ENCODE results near the gene BICC1. TPM values are rescaled to one million over a fixed set of nuclear protein-coding genes. Genes with fewer than 3 reads are reported as not detected.
A peak's percentile ranks its signal among the peaks of the same experiment; 100 is the strongest.

The BICC1 gene
- total and polyA plus RNA-seq, 2 of the 8 experiments (the other 6 are each of a cell fraction or from before 2014, with no cell fraction given), result 0.20 to 0.73 TPM

- peak overlapping the region; percentile 13; the same call in 1 of the 2 replicates for H2BK12ac ChIP-seq (ENCODE audit: low read depth, low read length)
- H2BK120ac ChIP-seq (replicated peaks; ENCODE audit: low read depth, low read length), result no peak overlapping the region
- CTCF ChIA-PET (ENCODE audit: partially characterized antibody), result interaction anchor here (0.6 to 1.4 kb wide), 3 partner anchors 8 to 191 kb away, joined by 3 to 4 read pairs (median 3); no protein-coding TSS in a partner anchor
- no peak overlapping the region for H2BK15ac ChIP-seq (ENCODE audit: low read length)
- no peak overlapping the region for H3K4ac ChIP-seq (replicated peaks; ENCODE audit: insufficient read length, low read depth, low read length)
- no peak overlapping the region for H4K5ac ChIP-seq (ENCODE audit: insufficient read length, low read depth, low read length)
- H2AK5ac ChIP-seq (ENCODE audit: low read depth, low read length), result peak overlapping the region; percentile 4; the same call in 1 of the 2 replicates
- WGBS, 2 experiments (ENCODE audit: extremely low coverage in 1 of 2, insufficient coverage in 1 of 2, insufficient read length in 1 of 2, insufficient replicate concordance in 2 of 2, low coverage in 1 of 2, low lambda C conversion rate in 2 of 2, missing lambda C conversion rate in 1 of 2), result 83% methylated on average over 2 of the region's 2 CpGs; no CpG with 5 or more reads in 1 of the 2 experiments
- H3K14ac ChIP-seq (ENCODE audit: insufficient read length), result no peak overlapping the region
- H2AFZ ChIP-seq (ENCODE audit: low read length), result peak overlapping the region; percentile 81; the same call in 1 of the 2 replicates
- H3K9me3 ChIP-seq (ENCODE audit: insufficient read depth in 2 of 2, low read depth in 1 of 2, low read length in 1 of 2), result no peaks in the 10 kb centered on the region
- no peaks in the 10 kb centered on the region for H3K27me3 ChIP-seq (replicated peaks in 1 of 4; ENCODE audit: control insufficient read depth in 3 of 4, extremely low read depth in 1 of 4, insufficient read depth in 3 of 4, low read length in 3 of 4)
- H3K18ac ChIP-seq (ENCODE audit: extremely low read depth, low read length), result no peak overlapping the region
- H3K23me2 ChIP-seq (ENCODE audit: low read depth, low read length), result no peaks in the 10 kb centered on the region
- H4K20me1 ChIP-seq (replicated peaks in 1 of 2; ENCODE audit: control insufficient read depth in 1 of 2, insufficient read depth in 2 of 2, low read length in 2 of 2), result no peaks in the 10 kb centered on the region
- peak overlapping the region in 1 of 2 experiments; percentile 48; a peak in 2 of 4 replicates for H3K4me2 ChIP-seq (ENCODE audit: insufficient read depth in 1 of 2, low read depth in 2 of 2, low read length in 2 of 2)
- H3K23ac ChIP-seq (ENCODE audit: insufficient read length), result no peak overlapping the region
- DNase-seq (ENCODE audit: low read depth in 1 of 2, low spot score in 2 of 2) (no peak), FAIRE-seq (peak; percentile 60)
- no peak overlapping the region for H3K9ac ChIP-seq (replicated peaks in 1 of 4; ENCODE audit: extremely low read depth in 1 of 4, low read depth in 3 of 4, low read length in 3 of 4)
- no peak overlapping the region for H3K4me3 ChIP-seq (ENCODE audit: extremely low read depth in 1 of 4, insufficient read depth in 2 of 4, low read depth in 3 of 4, low read length in 4 of 4)
- peaks cover 0 to 4% (median 2%) of the 10 kb centered on the region in 4 experiments; a peak in 4 of 7 replicates for H3K4me1 ChIP-seq (replicated peaks in 1 of 4; ENCODE audit: control insufficient read depth in 3 of 4, insufficient read depth in 4 of 4, low read length in 3 of 4)
- H3K27ac ChIP-seq (ENCODE audit: low read depth, low read length), result no peak overlapping the region
- no peak for TF ChIP-seq USF2 (IDR thresholded peaks at IDR 0.05; ENCODE audit: low read length)
- no peak for TF ChIP-seq SUZ12 (IDR thresholded peaks at IDR 0.05; ENCODE audit: low read length)
- no peak for TF ChIP-seq SRF (IDR thresholded peaks at IDR 0.05; ENCODE audit: low read depth, low read length)
- H3K79me2 ChIP-seq (ENCODE audit: control insufficient read depth in 1 of 2, insufficient read depth in 2 of 2, low read length in 2 of 2), result no peaks in the 10 kb centered on the region
- no peak overlapping the region for H2BK20ac ChIP-seq (ENCODE audit: low read length)
- POLR2A ChIA-PET (ENCODE audit: partially characterized antibody), result no interaction called here
- H3K36me3 ChIP-seq (ENCODE audit: control insufficient read depth in 2 of 4, insufficient read depth in 4 of 4, low read length in 3 of 4), result no peaks in the 10 kb centered on the region
- H2BK5ac ChIP-seq (ENCODE audit: low read depth, low read length), result no peak overlapping the region
- no peak overlapping the region for H4K8ac ChIP-seq (ENCODE audit: extremely low read depth, insufficient read depth, low read length)
- H4K91ac ChIP-seq (replicated peaks; ENCODE audit: insufficient read length, low read length), result no peak overlapping the region
- H3K56ac ChIP-seq (replicated peaks; ENCODE audit: insufficient read length, low read depth, low read length), result no peak overlapping the region
- H3K79me1 ChIP-seq (ENCODE audit: low read depth, low read length), result no peaks in the 10 kb centered on the region
These were observed 234.0 kb downstream of the BICC1 start for GRCh38 chr10:58746474-58747185.
